Thyroid gland (tissue), 4 donors: ENCODE results near the gene MTCL1.

Experiments
- CTCF ChIP-seq, 6 experiments: fragments of 200-600 bp in 3 of 6; fragments of 450-650 bp in 3 of 6; sonication (generic) in 3 of 6; IDR thresholded peaks; one replicate each; pipeline ENCODE4 v1.5.1; 2016 to 2019; ENCODE audit warnings: antibody characterized with exemption in 6 of 6, mild to moderate bottlenecking in 2 of 6, inconsistent platforms in 1 of 6, moderate library complexity in 1 of 6
- POLR2A ChIP-seq, 2 donors: fragments of 450-650 bp; IDR thresholded peaks; one replicate each; pipeline ENCODE4 v1.6.1; 2017; ENCODE audit warnings: antibody characterized with exemption in 2 of 2, mild to moderate bottlenecking in 2 of 2, moderate library complexity in 1 of 2

GRCh38 chr18:8781671-8782070, 76.3 kb downstream of the MTCL1 start:
- TF ChIP-seq POLR2A (IDR thresholded peaks at IDR 0.05) (no peak), CTCF (IDR thresholded peaks at IDR 0.05) (no peak)
